NB4 (cell line): ENCODE results near the gene PDSS1.

Experiments
- CTCF ChIP-seq: IDR thresholded peaks from one replicate; pipeline ENCODE4 v1.5.1; 2012; ENCODE audit warnings: low read depth, low read length
- MAX ChIP-seq: IDR thresholded peaks from 2 replicates; pipeline ENCODE4 v1.6.1; 2011; ENCODE audit warnings: low read depth, low read length
- POLR2A ChIP-seq: IDR thresholded peaks from 2 replicates; pipeline ENCODE4 v1.6.1; 2011; ENCODE audit warnings: mild to moderate bottlenecking; ENCODE audit not compliant: insufficient read length; ENCODE audit errors: extremely low read depth

- TF ChIP-seq POLR2A: no peak
- TF ChIP-seq CTCF: no peak
- TF ChIP-seq MAX: no peak
These were observed 72.6 kb downstream of the PDSS1 start for GRCh38 chr10:26770069-26770468.
